Fibroblast of skin of abdomen (primary cell): ENCODE data around the gene EPYC. TPM values are rescaled to one million over a fixed set of nuclear protein-coding genes. Genes with fewer than 3 reads are reported as not detected.

Source experiments
- DNase-seq: peaks from one replicate; pipeline ENCODE4 v3.0.0-alpha.2; 2013
- polyA plus RNA-seq, 2 experiments: library from polyadenylated mRNA; unstranded; fragments of 120-200 nt; gene quantifications; one replicate each; pipeline ENCODE4 v1.2.1, GENCODE V29; 2013; ENCODE audit not compliant: insufficient read length in 2 of 2

The EPYC gene, protein sequence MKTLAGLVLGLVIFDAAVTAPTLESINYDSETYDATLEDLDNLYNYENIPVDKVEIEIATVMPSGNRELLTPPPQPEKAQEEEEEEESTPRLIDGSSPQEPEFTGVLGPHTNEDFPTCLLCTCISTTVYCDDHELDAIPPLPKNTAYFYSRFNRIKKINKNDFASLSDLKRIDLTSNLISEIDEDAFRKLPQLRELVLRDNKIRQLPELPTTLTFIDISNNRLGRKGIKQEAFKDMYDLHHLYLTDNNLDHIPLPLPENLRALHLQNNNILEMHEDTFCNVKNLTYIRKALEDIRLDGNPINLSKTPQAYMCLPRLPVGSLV
- polyA plus RNA-seq (2013, experiment 1 of 2; ENCODE audit: insufficient read length) = not detected
- not detected for polyA plus RNA-seq (2013, experiment 2 of 2; ENCODE audit: insufficient read length)

DNA sequence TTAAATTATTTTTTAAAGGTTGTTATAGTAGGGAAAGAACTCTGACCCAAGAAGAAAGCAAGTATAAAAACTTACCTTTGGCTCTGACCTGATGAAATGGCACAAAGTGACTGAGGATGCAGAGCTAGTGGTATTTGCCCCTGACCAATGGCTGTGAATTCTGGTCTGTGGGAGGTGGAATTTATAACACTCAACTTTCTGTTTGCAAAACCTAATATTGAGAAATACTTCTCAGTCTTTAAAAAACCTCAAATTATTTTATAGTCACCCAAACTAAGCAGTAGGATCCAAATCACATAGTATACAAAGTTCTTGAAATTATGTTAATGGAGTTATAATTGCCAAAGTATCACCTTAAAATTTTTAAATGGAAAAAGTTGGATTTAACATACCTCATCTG is at the start of gene EPYC:
Gene EPYC, minus strand, starts transcription at position 101 of the 400 bp plus-strand sequence. CDS start 2,407 bp downstream, outside the sequence.
- DNase-seq = no peak

DNA sequence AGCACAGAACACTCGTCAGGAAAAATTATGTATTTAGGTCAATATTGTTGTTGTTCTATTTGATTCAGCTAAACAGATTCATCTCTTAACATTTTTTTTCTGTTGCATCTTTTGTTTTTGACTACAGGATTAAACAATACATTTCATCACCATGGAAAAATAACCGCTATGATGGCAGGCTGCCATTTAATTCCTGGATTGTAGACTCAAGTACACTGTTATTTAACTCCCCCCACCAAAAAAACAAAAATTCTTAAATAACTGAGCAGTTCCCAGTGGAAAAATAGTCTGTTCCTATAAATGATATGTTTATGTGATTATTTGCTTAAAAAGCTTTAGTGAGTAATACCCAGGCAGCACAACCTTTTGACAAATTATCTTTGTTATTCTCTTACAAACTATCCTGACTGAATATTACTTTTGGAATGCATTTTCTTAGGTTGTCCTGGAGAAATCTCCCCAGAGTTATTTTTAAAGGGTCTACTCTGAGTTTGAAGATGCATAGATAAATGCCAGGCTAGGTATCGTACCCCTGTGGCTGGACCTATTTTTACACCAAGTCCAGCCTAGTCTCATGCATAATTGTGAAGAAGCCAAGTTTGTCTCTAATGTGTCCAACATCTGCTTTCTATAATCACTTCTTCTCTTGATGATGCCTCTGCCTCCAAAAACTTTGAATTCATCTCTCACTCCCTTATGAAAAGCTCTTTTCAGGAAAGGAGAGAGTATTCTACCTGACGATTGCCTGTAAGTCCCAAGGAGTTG is 49.4 kb upstream of the EPYC start:
- peak; percentile 84 for DNase-seq

DNA sequence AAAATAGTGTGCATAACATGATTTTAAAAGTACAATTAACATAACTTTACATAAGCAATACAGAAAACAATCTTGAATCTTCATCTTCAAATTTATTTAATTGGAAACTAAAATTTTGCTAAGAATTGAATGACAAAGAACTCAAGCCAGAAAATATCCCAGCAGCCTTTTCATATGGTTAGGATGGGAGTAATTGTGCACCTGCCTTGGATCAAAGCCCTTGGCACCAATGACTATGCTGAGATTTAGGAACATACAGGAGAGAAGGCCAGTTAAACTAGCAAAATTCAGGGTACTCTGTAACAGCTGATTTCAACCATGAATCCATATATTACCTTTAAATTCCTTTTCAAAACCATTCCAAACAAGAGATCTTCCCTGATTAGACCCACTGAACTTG is 47.3 kb upstream of the EPYC start:
- no peak for DNase-seq

DNA sequence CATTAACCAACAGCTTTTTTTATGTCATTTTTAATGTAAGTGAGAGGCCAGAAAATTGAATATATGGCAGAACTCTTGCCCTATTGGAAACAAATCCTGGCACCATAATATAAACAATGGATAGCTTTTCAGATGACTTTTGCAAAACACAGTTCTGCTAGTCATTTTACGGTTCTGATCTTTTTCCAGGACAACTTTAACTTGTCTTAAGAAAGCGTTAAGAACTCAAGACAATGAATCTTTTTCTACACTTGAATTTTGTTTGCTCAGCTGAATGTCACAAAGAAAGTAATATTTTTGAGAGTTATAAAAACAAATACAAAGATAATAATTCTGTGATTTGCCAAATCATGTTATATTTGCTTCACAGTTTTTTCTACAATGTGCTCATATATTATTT is 39.8 kb upstream of the EPYC start:
- DNase-seq = no peak

DNA sequence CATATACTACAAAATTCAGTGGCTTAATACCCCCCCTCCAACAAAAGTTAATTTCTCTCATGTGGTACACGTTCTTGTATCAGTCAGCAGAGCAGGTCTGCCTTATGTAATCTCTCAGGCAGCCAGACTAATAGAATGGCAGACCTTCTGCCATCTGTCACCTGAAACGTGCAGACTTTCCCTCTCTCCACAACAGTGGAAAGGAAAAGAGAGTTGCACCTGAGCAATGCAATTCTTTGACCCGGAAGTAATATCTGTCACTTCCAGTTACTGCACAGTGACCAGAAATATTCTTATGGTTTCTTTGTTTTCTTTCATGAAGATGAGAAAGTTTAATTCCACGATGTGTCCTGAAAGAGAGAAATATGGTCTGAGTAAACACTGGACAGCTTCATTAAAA is 38.6 kb upstream of the EPYC start:
- DNase-seq = no peak

DNA sequence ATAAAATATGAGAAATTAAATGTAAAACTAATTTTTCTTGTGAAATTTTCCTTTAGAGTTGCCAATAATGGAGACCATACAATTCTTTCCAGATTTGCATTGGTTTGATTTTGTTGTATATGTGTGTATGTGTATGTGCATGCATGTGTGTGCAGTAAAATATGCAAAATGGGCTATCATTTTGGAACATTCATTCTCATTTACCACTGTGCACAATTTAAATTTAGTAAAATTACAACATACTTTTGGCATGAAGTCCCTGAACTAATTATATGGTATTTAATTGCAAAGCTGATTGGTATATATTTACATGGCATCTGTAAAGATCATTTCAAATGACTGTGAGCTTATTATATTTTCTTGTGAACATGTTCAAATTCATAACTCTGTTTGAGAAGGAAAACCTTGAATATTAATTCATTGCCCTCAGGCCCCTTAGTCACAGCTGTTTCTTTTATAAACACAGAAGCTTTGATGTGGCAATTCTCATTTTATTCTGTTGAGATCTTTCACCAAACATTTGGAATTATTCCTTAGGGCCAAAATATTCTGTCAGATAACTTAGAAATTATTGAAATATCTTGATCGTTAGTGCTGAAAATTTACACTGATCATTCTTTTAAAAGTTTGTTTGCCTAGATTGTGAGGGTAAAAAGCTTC is 35.5 kb upstream of the EPYC start:
- peak; percentile 9 for DNase-seq

DNA sequence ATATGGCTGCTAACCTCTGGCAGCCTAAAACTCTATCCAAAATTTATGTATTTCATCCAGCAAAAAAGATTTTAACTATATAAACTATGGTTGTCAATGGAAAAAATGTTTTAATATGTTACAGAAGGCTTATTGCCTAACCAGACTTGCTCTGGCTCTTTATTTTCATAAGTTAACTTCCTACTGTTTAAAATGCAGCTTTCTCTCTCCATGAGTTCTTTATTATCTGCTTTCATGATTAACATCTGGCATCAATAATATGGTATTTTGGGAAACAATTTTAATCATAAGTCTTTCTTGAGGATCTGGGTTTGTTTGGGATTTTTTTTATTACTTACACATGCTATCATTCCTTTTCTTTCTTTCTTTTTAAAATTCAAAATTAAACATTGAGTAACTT is 32.5 kb upstream of the EPYC start:
- DNase-seq = peak; percentile 83

DNA sequence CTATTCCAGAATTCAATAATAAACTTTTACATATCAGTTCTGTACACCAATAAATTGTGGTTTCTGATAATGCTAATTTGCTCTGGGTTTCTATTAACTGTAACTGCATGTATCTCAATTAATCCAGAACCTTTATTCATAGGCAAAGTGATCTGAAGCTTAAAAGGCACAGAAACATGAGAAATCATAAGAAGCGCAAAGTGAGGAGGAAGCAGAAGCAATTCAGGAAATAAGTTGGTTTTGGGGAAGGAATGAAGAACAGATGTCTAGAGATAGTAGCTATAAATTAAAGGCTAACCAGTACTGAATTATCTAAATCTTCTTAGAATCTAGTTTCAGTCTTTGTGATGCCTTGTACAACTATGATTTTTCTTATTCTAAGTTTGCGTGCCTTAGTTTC is 28.5 kb upstream of the EPYC start:
- DNase-seq = peak; percentile 6

DNA sequence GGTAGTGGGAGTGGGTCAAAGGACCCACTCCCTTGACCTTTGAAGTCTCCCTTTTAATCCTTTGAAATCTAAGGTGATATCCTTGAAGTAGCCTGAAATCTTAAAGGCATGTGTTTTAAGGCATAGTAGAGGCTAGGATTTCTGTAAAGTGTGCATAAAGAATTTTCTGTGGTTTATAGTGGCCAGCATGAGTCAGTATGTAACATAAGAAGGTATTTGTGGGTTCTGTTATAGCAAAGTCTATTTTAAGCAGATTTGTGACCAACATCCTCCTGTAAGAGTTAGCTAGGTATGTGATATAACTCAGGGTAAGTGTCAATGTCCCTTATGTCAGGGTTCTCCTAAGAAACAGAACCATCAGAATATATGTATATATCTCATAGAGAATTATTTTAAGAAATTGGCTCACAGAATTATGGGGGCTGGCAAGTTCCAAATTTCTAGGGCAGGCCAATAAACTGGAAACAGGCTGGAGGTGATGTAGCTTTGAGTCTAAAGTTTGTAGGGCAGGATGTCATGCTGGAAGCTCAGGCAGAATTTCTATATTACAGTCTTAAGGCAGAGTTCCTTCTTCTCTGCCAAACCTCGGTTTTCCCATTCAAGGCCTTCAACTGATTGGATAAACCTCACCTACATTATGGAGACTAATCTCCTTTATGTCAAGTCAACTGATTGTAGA is 18.7 kb upstream of the EPYC start:
- peak; percentile 89 for DNase-seq

DNA sequence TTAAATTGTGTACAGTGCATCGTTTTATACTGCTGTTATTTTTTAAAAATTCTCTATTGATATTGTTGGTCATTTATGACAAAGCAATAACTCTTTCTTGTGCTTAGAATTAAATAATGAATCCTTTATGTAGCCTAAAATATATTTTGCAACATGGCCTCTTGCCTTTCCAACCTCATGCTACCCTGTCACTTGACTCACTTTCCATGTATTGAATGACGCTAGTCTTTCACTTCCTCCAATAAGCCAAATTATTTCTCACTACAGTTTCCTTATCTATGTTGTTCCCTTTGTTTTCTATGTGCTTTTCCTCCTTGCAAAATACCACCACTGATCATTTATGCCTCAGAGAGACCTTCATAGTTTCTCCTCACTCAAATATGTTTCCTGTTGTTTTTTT is 16.3 kb upstream of the EPYC start:
- DNase-seq = no peak

DNA sequence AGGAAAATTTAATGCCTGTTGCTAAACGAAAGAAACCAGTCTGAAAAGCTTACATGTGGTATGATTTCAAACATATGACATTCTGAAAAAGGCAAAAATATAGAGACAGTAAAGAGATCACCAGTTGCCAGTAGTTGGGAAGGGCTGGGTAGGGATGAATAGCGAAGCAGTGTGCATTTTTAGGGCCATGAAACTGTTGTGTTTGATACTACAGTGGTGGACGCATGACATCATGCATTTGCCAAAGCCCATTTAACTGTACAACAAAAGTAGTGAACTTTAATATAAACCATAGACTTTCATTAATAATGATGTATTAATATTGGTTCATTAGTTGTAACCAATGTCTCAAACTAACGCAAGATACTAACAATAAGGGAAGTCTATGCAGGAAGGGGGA is 14.7 kb upstream of the EPYC start:
- DNase-seq = no peak

DNA sequence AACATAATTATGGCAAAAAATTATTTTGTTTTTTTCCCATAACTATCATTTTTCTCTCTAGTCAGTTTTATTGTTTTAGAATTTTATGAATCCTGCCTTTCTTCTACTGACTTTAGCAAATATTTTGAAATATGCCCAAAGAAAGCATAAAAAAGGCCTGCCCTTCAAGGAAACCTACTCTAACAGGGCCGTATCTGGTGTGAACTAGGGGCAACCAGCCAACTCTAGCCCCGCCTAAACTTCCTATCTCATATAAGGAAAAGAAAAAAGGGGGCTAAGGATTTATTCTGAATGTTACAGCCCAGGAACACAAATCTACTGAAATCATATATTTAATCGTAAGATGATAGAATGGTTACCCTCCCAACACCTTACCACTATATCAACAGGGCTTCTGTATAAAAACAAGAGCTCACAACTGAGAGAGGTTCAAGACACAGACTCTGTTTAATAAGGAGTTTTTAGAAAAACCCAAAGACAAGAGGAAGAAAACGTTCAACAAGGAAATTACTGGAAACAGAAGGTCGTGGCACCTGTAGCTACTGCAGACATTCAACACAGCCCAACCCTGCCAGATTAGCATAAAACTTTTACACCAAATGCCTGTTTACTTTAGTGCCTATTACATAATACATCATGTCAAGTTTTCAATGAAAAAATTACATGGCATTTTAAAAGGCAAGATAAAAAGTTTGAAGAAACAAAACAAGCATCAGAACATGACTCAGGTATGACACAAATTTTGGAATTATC is 12.9 kb upstream of the EPYC start:
- no peak for DNase-seq

DNA sequence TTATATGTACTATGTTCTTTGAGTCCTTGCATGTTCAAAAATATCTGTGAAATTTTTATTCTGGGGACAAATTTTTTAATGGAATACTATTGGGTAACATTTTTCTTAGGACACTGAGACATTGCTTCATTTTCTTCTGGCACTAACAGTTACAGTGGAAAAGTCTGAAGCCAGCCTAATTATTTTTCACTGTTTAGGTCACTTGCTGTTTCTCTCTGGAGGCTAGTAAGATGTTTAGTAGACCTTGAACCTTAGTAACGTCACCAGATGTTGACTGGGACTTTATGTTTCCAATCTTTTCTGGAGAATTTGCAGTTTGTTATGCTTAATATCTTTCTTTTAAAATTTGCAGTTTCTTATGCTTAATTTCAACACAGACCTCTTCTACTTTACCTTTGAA is 12.3 kb upstream of the EPYC start:
- no peak for DNase-seq

DNA sequence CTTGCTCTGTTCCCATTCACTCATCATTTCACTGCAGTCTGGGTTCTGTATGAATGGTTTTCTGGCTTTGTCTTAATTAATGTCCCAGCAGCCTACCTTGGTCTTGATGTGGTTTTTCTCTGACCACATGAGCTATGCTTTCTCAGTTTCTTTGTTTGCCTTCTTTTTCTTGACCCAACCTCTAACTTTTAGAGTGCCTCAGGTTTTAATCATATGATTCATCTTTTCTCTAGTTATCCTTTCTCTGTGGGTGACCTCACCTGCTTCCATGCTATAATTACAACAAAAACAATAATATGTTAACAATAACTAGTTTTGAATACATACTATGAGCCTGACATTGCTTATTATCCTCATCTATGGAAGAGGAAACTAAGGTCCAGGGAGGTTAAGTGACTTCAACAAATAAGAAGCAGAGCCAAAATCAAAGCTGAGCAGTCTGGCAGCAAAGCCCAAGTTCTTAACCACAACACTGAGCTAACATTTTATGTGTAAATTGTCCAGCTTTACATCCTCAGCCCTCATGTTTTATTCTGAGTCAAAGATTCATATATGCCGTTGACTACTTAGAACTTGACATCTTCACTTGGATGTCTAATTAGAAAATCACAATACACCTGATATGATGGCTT is 4.7 kb upstream of the EPYC start:
- DNase-seq = peak; percentile 37

DNA sequence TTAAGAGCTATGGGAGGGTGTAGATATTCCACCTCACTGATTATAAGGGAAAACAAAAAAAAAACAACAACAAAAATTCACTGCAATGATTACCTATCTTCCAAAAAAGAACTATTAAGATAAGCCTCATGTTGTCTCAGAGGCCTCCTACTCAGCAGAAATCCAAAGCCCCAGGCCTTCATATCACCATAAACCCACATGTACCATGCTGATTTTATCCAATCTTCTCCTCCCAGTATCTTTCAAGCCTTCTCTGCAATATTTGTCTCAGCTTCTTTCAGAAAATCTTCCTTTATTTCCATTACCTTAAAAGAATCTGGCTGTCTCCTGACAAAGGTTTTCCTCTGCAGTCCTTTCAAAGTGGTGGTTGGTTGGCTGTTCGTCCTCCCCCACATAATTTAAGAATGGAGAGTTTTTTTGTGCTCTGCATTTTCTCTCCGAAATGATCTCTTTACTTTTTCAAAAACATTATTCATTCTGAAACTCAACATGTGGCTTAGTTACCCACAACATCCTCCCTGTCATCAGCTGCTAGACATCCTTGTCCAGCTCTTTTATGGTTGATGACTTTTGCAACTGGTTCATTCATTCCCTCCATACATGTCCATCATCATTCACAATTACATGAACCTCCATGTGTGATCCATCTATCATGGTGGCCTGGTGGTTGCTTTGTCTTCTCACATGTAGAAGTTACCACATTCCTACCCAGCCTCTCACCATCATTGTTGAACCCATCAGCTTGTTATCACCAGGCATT is 2.9 kb upstream of the EPYC start:
- peak; percentile 19 for DNase-seq

DNA sequence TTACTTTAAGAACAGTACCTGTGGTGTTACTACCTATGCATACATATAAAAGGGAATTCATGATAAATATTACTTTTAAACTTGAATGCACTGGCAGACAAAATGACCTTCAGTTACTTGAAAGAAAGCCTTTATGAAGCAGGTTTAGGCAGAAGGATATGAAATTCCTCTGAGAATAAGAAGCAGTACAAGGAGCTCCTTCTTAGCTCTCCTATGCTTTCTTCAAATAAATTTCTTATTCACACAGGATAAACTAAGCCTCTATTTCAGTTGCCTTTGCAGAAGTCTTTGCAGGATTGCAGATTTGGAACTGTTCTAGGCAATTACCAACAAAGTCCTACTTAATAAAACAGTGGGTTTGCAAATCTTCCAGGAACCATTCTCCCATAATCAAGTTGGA is 1.0 kb downstream of the EPYC start:
- DNase-seq = no peak

DNA sequence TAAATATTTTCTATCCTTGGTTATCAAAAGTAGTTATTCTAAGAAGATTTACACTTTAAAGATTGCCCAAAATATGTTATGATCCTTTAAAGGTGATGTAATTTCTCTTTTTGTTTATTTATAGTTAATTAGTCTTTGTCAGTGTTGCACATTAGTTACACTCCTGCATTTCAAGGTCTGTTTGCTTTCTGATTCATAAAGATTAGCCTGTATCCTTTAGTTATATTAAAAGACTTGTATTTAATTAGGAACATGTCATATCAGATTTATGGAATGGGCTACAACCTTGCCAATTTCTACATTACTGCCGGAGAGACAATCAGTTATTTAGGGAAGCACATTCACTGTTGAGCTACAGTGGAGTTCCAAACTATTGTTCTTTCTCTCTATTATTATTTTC is 3.5 kb downstream of the EPYC start:
- DNase-seq = no peak

DNA sequence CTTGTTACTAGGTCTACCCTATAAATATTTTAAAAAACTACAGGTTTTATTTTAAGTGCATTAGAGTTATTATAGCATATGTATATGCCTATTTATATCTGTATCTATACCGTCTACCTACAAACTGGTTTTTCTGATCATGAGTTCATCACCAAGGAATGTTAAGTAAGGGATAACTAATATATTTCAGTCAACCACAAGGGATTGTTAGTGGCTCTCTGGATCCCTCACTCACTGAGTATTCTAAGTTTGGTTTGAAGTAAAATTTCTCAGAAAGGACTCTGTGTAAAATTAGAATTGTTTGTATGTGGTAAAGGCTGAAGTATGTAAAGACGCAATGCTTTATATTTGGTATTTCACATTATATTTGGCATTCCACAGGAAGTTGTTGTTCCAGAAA is 4.8 kb downstream of the EPYC start:
- peak; percentile 71 for DNase-seq

DNA sequence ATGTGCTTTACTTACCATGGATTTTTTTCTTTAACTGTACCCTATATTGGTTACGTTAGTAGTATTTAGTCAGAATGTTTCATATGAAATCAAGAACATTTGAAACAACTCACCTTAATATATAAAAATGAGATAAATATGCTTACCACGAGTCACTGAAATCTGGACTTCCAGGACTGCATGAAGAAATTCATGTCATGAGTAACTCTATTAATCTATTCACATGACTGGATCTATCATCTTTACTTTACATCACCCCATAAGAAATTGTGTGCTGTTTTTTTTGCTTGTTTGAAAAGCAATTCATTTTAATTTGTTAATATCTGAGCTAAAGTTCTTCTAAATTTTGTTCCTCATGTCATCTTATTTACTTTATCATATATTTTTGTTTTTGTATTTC is 5.2 kb downstream of the EPYC start:
- DNase-seq = peak; percentile 25

DNA sequence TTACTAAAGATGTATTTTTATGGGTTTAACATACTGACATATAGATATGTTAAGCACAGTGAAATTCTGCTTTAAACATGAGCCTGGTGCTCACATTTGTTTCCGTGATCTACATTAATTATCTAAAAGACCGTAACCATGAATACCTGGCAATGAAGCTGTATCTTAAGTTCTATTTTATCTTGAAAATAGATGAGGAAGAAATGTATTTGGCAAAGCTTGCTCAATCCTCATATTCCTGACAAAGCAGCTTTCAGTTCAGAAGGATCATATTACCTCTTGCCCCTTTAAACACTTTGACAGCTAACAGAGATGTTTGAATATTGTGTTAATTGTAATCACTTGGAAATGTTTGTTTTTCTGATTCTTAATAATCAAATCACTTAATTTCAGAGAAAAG is 9.8 kb downstream of the EPYC start:
- no peak for DNase-seq

DNA sequence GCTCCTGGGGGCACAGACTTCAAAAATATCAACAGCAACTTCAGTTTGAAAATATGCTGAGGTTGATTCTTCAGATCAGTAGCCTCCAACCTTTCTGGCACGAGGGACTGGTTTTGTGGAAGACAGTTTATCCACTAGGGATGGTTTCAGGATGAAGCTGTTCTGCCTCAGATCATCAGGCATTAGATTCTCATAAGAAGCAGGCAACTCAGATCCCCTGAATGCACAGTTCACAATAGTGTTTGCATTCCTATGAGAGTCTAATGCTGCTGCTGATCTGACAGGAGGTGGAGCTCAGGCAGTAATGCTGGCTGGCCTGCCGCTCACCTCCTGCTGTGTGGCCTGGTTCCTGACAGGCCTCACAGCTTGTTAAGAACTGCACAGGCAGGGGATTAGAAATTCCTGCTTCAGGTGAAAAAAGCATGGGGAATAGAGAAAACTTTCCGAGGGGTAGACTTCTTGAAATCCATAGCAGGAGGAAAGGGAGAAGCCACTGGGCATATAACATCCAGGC is 12.8 kb downstream of the EPYC start:
- DNase-seq = no peak
